ENCODE results near the gene LIPK. TPM values are rescaled to one million over a fixed set of nuclear protein-coding genes. Genes with fewer than 3 reads are reported as not detected.
A peak's percentile ranks its signal among the peaks of the same experiment; 100 is the strongest.

The LIPK gene
- total and polyA plus RNA-seq, 2 experiments from 2014 or later, result not detected

DNA sequence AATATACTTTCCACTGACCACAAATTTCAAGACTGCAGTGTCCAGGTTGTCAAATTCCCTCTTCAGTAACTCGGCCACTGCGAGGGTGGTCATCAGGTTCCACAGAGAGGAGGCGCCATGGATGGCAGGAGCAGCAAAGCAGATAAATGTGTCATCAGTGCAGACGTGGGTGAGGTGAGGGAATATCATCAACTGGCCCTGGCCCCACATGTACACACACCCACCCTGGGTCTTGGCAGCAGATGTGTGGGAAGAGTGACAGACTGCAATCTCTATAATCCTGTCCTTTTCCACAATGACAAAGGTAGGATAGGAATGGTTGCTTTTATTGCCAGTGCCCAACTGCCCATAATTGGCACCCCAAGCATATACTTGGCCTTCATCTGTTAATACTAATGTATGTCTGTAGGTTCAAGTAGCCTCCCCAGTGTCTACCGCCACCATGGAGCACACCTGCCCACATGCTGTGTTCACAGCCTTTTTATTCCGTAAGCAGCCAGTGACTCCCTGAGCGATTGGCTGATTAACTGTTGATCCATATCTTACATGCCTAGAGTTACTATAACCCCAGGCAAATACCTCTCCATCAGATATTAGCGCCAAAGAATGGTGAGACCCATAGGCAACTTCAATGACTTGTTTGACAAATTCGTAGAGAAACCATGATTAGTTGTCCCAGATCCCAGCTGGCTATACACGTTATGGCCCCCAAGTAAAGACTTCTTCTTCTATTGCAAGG, 80.2 kb downstream of the LIPK start:
- Histone ChIP-seq H4K20me1 (ENCODE audit: insufficient read depth) (no peaks in the 10 kb centered on the region), H3K79me2 (ENCODE audit: insufficient read depth) (no peaks in the 10 kb centered on the region), H3K4me2 (ENCODE audit: unreplicated experiment) (no peak overlapping the region), H3K4me1 (ENCODE audit: insufficient read depth) (peaks cover under 1% of the 10 kb centered on the region; the same call in 1 of the 2 replicates), H3K9me2 (ENCODE audit: insufficient read depth) (no peaks in the 10 kb centered on the region), H3K27me3 (replicated peaks; ENCODE audit: insufficient read depth) (no peaks in the 10 kb centered on the region), H3K36me3 (ENCODE audit: low read depth) (no peaks in the 10 kb centered on the region), H2AFZ (no peak overlapping the region), H3F3A (ENCODE audit: insufficient read depth) (no peaks in the 10 kb centered on the region), H3K27ac (no peak overlapping the region), H3K9me3 (ENCODE audit: low read depth) (no peaks in the 10 kb centered on the region), H3K9ac (no peak overlapping the region), H3K4me3 (no peak overlapping the region)
- TF ChIP-seq EZH2 (IDR thresholded peaks at IDR 0.05; ENCODE audit: insufficient read depth, poor library complexity, severe bottlenecking), result no peak
- no peak for TF ChIP-seq EZH2phosphoT487 (IDR thresholded peaks at IDR 0.05; ENCODE audit: insufficient read depth, low read depth)
- WGBS, 2 experiments (ENCODE audit: low coverage in 1 of 2, low lambda C conversion rate in 2 of 2, missing lambda C conversion rate in 2 of 2), result 85 to 90% methylated on average over 10 of the region's 10 CpGs
- in situ Hi-C loops (cut with MboI), result no loop called here
- DNase-seq, result no peak

DNA sequence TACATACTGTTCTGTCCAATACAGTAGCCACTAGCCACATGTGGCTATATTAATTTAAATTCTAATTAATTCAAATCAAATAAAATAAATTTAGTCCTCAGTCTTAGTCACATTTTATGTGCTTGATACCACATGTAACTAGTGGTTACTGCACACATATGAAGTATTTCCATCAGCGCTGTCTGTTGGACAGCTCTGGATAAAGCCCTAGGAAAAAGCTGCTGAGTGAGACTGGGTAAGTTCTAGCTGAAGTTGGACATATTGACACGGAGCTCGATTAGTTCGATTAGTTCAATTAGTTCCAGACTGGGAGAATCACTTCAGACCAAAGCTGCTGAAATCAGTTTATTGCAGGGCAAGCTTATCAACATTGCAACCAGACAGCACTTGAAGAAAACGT, 81.4 kb downstream of the LIPK start:
- Histone ChIP-seq H3K9me2 (ENCODE audit: insufficient read depth) (no peaks in the 10 kb centered on the region), H3K36me3 (ENCODE audit: low read depth) (no peaks in the 10 kb centered on the region), H3K4me1 (ENCODE audit: insufficient read depth) (peaks cover 10% of the 10 kb centered on the region), H3K79me2 (ENCODE audit: insufficient read depth) (no peaks in the 10 kb centered on the region), H3F3A (ENCODE audit: insufficient read depth) (peaks cover 4% of the 10 kb centered on the region; the same call in 1 of the 2 replicates), H4K20me1 (ENCODE audit: insufficient read depth) (no peaks in the 10 kb centered on the region), H3K9ac (no peak overlapping the region), H3K27me3 (replicated peaks; ENCODE audit: insufficient read depth) (no peaks in the 10 kb centered on the region), H3K9me3 (ENCODE audit: low read depth) (no peaks in the 10 kb centered on the region), H3K4me3 (no peak overlapping the region), H2AFZ (no peak overlapping the region), H3K4me2 (ENCODE audit: unreplicated experiment) (no peak overlapping the region), H3K27ac (no peak overlapping the region)
- in situ Hi-C loops (cut with MboI), result no loop called here
- DNase-seq, result no peak
- TF ChIP-seq EZH2phosphoT487 (IDR thresholded peaks at IDR 0.05; ENCODE audit: insufficient read depth, low read depth), result no peak
- no peak for TF ChIP-seq EZH2 (IDR thresholded peaks at IDR 0.05; ENCODE audit: insufficient read depth, poor library complexity, severe bottlenecking)
- 35 to 39% methylated on average over 5 of the region's 5 CpGs for WGBS, 2 experiments (ENCODE audit: low coverage in 1 of 2, low lambda C conversion rate in 2 of 2, missing lambda C conversion rate in 2 of 2)

- DNase-seq, result no peak
- no peaks in the 10 kb centered on the region for H3K79me2 ChIP-seq (ENCODE audit: insufficient read depth)
- no peaks in the 10 kb centered on the region for H3K36me3 ChIP-seq (ENCODE audit: low read depth)
- TF ChIP-seq EZH2 (IDR thresholded peaks at IDR 0.05; ENCODE audit: insufficient read depth, poor library complexity, severe bottlenecking) (no peak), EZH2phosphoT487 (IDR thresholded peaks at IDR 0.05; ENCODE audit: insufficient read depth, low read depth) (no peak)
- H3K27me3 ChIP-seq (replicated peaks; ENCODE audit: insufficient read depth), result no peaks in the 10 kb centered on the region
- H3F3A ChIP-seq (ENCODE audit: insufficient read depth), result peaks cover 5% of the 10 kb centered on the region; the same call in 1 of the 2 replicates
- in situ Hi-C loops (cut with MboI), result no loop called here
- H3K4me1 ChIP-seq (ENCODE audit: insufficient read depth), result peaks cover 24% of the 10 kb centered on the region
- H2AFZ ChIP-seq, result no peak overlapping the region
- no peak overlapping the region for H3K27ac ChIP-seq
- no peaks in the 10 kb centered on the region for H3K9me2 ChIP-seq (ENCODE audit: insufficient read depth)
- H3K9ac ChIP-seq, result no peak overlapping the region
- no peak overlapping the region for H3K4me3 ChIP-seq
- no peak overlapping the region for H3K4me2 ChIP-seq (ENCODE audit: unreplicated experiment)
- H3K9me3 ChIP-seq (ENCODE audit: low read depth), result no peaks in the 10 kb centered on the region
- H4K20me1 ChIP-seq (ENCODE audit: insufficient read depth), result no peaks in the 10 kb centered on the region
Observed at GRCh38 chr10:88788924-88789323, 82.9 kb downstream of the LIPK start.

DNA sequence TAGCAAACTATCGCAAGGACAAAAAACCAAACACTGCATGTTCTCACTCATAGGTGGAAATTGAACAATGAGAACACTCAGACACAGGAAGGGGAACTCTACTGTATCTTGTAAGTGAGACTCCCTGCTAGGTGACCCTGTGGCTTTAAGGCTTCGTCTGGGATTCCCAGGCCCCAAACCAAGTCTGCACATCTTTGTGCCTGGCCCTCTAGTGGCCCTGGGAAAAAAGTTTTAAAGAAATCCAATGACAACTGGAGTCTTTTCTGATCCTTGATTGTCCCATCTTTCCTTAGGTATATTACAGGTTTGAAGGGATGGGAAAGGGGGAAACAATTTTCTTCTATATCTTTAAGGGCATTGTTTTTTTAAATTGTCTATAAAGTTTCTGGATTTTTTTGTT, 85.9 kb downstream of the LIPK start:
- peak; percentile 54 for DNase-seq
- Histone ChIP-seq H2AFZ (no peak overlapping the region), H3K36me3 (ENCODE audit: low read depth) (no peaks in the 10 kb centered on the region), H3K79me2 (ENCODE audit: insufficient read depth) (no peaks in the 10 kb centered on the region), H3K9me3 (ENCODE audit: low read depth) (no peaks in the 10 kb centered on the region), H3K27me3 (replicated peaks; ENCODE audit: insufficient read depth) (no peaks in the 10 kb centered on the region), H3K4me1 (ENCODE audit: insufficient read depth) (peaks cover 36% of the 10 kb centered on the region), H3K9ac (no peak overlapping the region), H3K27ac (no peak overlapping the region), H4K20me1 (ENCODE audit: insufficient read depth) (no peaks in the 10 kb centered on the region), H3K4me2 (ENCODE audit: unreplicated experiment) (no peak overlapping the region), H3K9me2 (ENCODE audit: insufficient read depth) (no peaks in the 10 kb centered on the region), H3F3A (ENCODE audit: insufficient read depth) (peaks cover 10% of the 10 kb centered on the region; the same call in 1 of the 2 replicates), H3K4me3 (no peak overlapping the region)
- in situ Hi-C loops (cut with MboI), result no loop called here
- WGBS, 2 experiments (ENCODE audit: low coverage in 1 of 2, low lambda C conversion rate in 2 of 2, missing lambda C conversion rate in 2 of 2), result 73 to 88% methylated on average over 2 of the region's 2 CpGs
- TF ChIP-seq EZH2 (IDR thresholded peaks at IDR 0.05; ENCODE audit: insufficient read depth, poor library complexity, severe bottlenecking) (no peak), EZH2phosphoT487 (IDR thresholded peaks at IDR 0.05; ENCODE audit: insufficient read depth, low read depth) (no peak)
